Vein endothelial cell (primary cell): ENCODE measurements around the gene SRPK2. TPM values are rescaled to one million over a fixed set of nuclear protein-coding genes. Genes with fewer than 3 reads are reported as not detected.

Experiments used
- small RNA-seq: library from RNA; depleted of rRNA; stranded (forward); fragments of <200 nt; gene quantifications from one replicate; pipeline ENCODE3, GENCODE V24; 2012
- total RNA-seq: library from RNA; depleted of rRNA; stranded (reverse); fragments of >200 nt; gene quantifications from 2 replicates; pipeline ENCODE4 v1.2.3, GENCODE V29; 2012

The SRPK2 gene
- total RNA-seq = 59.5 and 76.4 TPM in 2 replicates

DNA sequence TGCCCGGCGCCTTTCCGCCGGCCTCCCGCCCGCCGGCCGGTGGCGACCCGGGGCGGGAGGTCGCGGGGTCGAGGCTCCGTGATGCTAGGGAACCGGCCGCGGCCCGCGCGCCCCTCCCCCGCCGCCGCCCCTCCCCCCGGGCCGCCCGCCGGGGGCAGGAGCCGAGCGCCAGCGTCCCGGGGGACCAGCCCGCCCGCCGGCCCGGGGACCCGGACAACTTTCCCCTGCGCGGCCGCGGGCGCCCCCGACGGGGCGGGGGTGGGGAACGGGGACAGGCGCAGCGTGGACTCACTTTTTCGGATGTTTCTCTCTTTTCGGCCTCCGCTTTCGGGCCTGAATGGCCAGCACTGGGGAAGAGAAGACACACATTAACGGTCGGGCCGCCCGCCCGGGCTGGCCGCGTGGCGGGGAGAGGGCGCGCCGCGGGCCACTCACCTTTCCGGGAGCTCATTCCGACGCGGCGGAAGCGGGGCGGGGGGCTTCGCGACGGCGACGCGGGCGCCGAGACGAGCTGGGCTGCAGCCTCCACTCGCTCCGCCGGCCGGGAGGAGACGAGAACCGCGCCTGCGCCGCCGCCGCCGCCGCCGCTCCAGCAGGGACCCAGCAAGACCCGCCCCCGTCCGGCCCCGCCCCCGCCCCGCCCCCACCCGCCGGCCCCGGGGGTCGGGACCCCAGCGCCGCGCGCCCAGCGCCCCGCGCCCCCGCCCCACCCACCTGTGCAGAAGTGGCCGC, at the start of gene SRPK2:
TSS of gene SRPK2 (minus strand) at position 566 of the 732 bp plus-strand sequence.

Small RNAs within 50 kb of the gene (small RNA-seq; reads per million reads assigned to genes)
- gene AC005070.2 (not detected), gene RNU6-1322P (not detected)

Other genes with a start within 250 kb of the SRPK2 start
- gene PUS7, start 133.3 kb upstream of the SRPK2 start, total RNA-seq = 44.5 and 51.3 TPM in 2 replicates
- 11.4 and 17.3 TPM in 2 replicates for gene RINT1, start 143.3 kb upstream of the SRPK2 start, total RNA-seq
- gene EFCAB10, start 192.6 kb upstream of the SRPK2 start, total RNA-seq = 0.29 TPM in 1 of 2 replicates, not detected in the other